ENCODE data around the gene IFNL4. TPM values are rescaled to one million over a fixed set of nuclear protein-coding genes. Genes with fewer than 3 reads are reported as not detected.
"Not testable (repeated sequence)": the region's sequence is repeated elsewhere in the genome, so short reads cannot be mapped to it uniquely, and the experiment has no call there.

IFNL4 gene
- not detected in 2 replicates for total RNA-seq (2014; rRNA removed; shearing (Covaris generic))

DNA sequence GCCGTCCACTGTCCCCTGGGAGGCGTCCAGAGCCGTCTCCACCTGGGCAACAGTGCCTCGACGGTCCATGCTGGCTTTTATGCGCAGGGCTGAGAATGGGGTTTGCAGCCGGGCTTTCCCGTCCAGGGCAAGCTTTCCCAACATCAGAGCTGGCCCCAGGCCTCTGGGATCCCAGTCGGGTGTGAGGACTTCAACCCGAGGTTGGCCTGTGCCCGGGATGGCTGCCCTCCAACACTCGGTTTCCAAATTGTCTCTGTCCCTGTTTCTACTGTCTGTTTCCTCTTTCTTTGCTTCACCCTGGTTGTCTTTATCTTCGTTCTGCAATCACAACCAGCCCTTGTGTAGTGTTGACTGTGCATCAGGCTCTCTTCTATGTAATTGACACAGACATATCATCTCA is at the start of gene IFNL4:
Gene IFNL4, minus strand, starts transcription at position 51 of the 400 bp plus-strand sequence.
- no peak for DNase-seq (ENCODE audit: low read depth)

DNA sequence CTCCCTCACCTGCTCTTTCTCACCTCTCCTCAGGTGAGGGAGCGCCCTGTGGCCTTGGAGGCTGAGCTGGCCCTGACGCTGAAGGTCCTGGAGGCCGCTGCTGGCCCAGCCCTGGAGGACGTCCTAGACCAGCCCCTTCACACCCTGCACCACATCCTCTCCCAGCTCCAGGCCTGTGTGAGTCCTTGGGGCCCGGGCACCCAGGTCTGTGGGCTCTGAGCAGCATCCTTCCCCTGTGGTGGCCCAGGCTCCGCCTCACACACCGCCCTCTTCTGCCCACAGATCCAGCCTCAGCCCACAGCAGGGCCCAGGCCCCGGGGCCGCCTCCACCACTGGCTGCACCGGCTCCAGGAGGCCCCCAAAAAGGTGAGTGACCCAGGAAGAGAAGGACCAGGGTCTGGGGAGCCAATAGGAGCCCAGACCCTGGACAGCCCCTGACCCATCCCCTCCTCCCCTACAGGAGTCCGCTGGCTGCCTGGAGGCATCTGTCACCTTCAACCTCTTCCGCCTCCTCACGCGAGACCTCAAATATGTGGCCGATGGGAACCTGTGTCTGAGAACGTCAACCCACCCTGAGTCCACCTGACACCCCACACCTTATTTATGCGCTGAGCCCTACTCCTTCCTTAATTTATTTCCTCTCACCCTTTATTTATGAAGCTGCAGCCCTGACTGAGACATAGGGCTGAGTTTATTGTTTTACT is 49.4 kb upstream of the IFNL4 start:
- DNase-seq (ENCODE audit: low read depth) = no peak

DNA sequence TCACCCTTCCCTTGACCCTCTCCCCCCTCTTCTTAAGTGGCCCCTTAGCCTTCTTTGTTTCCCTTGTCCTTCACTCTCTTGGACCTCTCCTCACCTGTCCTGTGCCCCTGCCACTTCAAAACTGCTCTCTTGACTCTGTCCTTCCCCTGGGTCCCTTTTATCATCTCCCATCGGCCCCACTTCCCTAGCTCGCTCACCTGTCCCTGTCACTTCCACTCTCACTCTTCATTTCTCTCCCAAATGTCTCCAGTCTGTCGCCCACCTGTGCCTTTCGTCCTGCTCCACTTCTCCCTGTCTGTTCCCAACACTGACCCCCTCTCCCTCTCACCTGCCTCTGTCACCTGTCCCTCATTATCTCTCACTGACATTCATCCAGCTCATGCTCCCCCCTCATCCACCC is 48.2 kb upstream of the IFNL4 start:
- DNase-seq (ENCODE audit: low read depth) = no peak

DNA sequence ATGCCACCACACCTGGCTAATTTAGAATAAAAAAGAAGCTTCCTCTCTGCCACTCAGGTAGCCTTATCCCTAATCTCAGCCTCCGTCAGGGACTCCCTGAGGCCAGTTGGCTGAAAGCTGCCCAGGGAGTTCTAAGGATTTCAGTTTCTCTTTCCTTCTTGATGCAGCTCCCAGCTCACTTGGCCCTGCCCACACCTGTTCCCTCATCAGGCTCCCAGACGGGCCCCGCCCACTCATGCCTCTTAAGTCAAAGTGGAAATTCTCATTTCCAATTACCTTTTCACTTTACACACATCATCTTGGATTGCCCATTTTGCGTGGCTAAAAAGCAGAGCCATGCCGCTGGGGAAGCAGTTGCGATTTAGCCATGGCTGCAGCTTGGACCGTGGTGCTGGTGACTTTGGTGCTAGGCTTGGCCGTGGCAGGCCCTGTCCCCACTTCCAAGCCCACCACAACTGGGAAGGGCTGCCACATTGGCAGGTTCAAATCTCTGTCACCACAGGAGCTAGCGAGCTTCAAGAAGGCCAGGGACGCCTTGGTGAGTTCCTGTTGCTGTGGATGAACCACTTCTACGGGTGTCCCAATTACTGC is 47.5 kb upstream of the IFNL4 start, which contains the start of gene IFNL1:
Gene IFNL1, plus strand, starts transcription at position 353 of the 591 bp plus-strand sequence. Its CDS starts 15 bp downstream, at position 368.
- DNase-seq (ENCODE audit: low read depth) = peak; percentile 37

DNA sequence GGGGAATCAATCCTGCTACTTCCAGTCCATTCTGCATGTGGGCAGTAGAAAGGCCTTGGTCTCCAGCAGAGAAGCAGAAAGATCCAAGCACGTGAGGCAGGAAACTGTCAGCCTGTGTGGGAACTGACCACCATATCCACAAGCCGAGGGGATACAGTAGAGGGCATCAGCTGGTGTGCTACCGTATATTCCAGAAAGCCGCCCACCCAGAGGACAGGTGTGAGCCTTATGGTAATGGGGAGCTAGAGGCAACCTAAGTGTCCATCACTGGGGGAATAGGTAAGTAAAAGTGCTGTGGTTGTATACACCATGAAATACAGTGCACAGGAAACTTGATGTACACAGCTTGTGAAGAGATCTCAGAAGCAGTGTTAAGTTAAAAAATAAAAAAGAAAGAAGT is 44.7 kb upstream of the IFNL4 start:
- DNase-seq (ENCODE audit: low read depth) = no peak

DNA sequence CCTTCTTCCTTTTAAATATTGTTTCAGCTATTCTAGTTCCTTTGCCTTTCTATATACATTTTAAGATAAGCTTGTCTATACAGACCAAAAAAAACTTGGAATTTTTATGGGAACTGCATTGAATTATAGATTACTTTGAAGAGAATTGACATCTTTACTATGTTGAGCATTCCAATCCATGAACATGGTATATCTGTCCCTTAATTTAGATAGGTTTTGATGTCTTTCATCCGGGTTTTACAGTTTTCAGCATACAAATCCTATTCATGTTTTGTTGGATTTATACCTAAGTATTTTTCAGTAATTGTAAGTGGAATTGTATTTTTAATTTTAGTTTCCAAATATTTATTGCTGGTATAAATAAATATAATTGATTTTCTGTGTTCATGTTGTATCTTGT is 35.4 kb upstream of the IFNL4 start:
- DNase-seq (ENCODE audit: low read depth) = no peak

DNA sequence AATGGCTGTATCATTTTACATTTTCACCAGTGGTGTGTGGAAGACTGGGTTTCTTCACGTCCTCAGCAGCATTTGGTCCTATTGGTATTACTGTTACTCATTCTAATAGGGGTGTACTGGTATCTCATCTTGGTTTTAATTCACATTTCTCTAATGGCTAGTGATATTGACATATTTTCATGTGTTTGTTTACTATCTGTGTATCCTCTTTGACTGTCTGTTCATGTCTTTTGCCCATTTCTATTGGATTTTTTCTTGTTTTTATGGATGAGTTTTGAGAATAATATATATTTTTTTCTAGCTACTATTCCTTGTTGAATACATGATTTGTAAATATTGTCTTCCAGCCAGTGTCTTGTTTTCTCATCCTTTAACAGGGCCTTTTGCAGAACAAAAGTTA is 33.4 kb upstream of the IFNL4 start:
- DNase-seq (ENCODE audit: low read depth) = no peak

DNA sequence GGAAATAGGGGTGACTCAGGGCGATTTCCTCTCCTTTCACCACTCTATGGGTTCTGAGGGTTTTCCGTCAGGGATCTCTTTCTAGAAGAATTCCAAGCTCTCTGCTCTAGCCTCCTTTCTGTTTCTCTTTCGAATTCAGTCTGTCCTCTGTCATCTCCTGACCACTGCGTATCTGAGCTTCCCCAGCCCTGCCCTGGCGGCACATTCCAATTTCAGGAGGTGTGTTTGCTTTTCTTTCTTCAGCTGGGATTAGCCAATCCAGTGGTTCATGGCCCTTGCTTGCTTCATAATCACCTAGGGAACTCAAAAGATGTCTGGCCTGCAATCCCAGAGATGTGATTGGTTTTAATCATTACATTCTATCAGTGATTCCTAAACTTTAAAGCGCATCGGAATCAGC is 28.9 kb upstream of the IFNL4 start:
- peak; percentile 56 for DNase-seq (ENCODE audit: low read depth)

DNA sequence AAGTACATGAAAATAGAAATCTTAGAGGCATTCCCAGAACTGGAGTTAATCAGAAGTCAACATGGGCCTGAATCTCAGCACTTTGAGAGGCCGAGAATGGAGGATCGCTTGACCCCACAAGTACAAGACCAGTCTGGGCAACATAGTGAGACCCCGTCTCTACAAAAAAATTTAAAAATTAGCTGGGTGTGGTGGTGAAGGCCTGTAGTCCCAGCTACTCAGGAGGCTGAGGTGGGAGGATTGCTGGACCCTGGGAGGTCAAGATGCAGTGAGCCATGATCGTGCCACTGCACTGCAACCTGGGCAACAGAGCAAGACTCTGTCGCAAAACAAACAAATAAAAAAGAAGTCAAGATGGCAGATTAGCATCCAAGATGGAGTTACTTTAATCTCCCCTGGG is 28.1 kb upstream of the IFNL4 start:
- DNase-seq (ENCODE audit: low read depth) = no peak

DNA sequence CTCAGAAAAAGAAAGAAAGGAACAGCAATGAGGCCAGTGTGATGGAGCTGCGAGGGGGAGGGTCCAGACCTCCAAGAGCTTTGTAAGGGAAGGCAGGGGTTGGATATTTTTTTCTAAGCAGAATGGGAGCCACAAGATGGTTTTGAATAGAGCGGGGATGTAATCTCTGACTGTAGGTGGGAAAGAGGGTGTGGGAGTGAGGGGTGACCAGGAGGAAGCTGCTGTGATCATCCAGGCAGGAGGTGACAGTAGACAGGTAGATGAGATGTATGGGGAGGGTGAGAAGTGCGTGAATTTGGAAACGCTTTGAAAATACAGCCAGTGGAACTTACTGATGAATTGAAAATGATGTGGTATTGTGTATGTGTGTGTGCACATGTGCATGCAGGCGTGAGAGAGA is 26.9 kb upstream of the IFNL4 start:
- DNase-seq (ENCODE audit: low read depth) = no peak

DNA sequence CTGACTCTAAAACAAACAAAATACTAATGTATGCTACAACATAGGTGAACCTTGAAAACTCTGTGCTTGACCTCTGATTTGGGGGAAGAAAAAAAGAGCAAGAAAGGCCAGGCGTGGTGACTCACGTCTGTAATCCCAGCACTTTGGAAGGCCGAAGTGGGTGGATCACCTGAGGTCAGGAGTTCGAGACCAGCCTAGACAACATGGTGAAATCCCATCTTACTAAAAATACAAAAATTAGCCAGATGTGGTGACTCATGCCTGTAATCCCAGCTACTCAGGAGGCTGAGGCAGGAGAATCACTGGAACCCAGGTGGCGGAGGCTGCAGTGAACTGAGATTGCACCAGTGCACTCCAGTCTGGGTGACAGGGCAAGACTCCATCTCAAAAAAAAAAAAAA is 25.2 kb upstream of the IFNL4 start:
- DNase-seq (ENCODE audit: low read depth) = peak; percentile 31

DNA sequence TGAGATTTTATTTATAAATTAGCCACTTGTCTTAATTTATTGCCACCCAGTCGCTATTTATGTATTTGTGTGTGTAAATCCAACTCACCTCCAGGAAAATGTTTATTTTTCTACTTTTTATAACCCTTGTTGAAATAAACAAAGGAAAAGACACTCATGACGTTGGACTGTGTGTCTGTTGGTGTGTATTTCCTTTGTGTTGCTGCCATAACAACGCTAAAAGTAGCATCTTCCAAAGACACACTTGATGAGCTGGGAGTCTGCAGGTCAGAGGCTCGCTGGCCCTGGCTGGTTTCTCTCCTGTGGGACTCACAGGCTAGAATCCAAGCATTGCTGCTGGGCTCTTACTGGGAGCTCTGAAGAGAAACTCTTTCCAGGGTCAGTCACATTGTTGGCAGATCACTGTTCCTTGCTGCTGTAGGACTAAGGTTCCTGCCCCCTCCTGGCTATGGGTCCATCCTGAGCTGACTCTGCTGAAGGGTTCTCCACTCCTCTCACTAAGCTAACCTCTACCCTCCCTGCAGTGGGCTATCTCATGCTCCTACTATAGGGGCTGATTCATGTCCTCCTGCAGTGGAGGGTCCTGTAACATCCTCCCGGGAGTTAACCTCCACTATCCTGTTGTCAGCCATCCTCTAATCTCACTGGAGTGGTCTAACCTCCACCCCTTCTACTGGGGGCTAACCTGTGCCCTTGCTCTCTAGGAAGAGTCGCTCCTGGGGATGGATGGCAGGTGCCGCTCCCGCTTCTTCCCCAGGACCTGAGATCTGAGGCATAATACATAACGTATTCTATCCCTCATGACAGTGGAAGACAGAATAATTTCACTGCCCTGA is 21.6 kb upstream of the IFNL4 start:
- DNase-seq (ENCODE audit: low read depth) = peak; percentile 85

DNA sequence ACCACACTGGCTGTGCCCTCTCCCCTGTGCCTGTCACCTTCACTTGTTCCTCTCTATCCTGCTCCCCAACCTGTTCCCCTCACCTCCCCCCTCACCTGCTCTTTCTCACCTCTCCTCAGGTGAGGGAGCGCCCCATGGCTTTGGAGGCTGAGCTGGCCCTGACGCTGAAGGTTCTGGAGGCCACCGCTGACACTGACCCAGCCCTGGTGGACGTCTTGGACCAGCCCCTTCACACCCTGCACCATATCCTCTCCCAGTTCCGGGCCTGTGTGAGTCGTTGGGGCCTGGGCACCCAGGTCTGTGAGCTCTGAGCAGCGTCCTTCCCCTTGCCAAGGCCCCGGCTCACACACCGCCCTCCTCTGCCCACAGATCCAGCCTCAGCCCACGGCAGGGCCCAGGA is 20.7 kb upstream of the IFNL4 start:
- DNase-seq (ENCODE audit: low read depth) = not testable (repeated sequence)

DNA sequence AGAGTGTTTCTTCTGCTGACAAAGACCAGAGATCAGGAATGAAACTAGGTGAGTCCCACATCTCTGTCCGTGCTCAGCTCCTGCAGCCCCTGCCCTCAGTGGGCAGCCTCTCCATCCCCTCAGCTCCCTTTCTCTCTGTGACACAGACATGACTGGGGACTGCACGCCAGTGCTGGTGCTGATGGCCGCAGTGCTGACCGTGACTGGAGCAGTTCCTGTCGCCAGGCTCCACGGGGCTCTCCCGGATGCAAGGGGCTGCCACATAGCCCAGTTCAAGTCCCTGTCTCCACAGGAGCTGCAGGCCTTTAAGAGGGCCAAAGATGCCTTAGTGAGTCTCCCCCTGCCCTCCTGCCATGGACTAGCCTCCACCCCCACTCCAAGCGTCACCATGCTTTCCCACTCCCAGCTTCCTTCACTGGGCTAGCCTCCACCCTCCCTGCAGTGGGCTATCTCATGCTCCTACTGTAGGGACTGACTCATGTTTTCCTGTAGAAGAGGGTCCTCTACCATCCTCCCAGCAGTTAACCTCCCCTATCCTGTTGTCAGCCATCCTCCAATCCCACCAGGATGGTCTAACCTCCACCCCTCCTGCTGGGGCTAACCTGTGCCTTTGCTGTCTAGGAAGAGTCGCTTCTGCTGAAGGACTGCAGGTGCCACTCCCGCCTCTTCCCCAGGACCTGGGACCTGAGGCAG is 20.0 kb upstream of the IFNL4 start:
- DNase-seq (ENCODE audit: low read depth) = not testable (repeated sequence)

DNA sequence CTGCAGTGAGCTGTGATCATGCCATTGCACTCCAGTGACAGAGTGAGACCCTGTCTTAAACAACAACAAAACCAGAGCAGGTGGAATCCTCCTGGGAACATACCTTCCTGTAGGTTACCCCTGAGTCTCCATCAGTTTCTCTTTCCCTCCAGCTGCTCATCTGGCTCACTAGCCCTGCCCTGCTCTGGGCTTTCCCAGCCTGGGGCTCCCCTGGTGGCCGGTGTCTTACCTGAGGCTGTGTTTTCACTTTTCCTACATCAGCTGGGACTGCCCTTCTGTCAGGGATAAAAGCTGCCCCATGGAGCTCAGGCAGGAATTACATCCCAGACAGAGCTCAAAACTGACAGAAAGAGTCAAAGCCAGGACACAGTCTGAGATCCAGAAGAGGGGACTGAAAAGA is 19.4 kb upstream of the IFNL4 start, which contains the start of gene IFNL2:
Gene IFNL2, plus strand, starts transcription at position 312 of the 400 bp plus-strand sequence. CDS start 173 bp downstream, outside the sequence.
- DNase-seq (ENCODE audit: low read depth) = not testable (repeated sequence)

DNA sequence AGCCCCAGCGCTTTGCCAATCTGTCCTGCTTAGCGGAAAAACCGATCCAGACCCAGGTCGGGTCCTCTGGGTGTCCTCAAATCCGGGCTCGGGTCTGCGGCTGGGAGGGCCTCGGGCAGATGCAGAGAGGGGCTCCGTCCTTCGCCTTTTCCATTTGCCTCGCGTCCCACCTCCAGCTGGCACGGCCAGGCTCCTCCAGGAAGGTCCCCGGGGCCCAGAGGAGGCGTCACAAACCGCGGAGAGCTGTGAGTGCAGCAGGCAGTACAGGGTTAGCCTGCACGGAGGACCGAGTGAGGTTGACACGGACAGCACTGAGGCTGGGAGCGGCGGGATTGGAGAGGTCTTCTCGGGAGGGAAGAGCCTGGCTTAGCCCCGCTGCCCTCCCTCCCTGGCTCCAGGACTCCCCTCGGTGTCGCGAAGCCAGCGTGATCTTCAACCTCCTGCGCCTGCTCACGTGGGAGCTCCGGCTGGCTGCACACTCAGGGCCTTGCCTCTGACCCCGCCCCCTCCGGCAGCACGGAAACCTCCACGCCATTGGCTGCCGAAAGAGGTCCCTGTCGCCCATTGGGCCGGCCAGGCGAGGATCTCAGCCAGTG is 16.8 kb upstream of the IFNL4 start:
- no peak for DNase-seq (ENCODE audit: low read depth)

DNA sequence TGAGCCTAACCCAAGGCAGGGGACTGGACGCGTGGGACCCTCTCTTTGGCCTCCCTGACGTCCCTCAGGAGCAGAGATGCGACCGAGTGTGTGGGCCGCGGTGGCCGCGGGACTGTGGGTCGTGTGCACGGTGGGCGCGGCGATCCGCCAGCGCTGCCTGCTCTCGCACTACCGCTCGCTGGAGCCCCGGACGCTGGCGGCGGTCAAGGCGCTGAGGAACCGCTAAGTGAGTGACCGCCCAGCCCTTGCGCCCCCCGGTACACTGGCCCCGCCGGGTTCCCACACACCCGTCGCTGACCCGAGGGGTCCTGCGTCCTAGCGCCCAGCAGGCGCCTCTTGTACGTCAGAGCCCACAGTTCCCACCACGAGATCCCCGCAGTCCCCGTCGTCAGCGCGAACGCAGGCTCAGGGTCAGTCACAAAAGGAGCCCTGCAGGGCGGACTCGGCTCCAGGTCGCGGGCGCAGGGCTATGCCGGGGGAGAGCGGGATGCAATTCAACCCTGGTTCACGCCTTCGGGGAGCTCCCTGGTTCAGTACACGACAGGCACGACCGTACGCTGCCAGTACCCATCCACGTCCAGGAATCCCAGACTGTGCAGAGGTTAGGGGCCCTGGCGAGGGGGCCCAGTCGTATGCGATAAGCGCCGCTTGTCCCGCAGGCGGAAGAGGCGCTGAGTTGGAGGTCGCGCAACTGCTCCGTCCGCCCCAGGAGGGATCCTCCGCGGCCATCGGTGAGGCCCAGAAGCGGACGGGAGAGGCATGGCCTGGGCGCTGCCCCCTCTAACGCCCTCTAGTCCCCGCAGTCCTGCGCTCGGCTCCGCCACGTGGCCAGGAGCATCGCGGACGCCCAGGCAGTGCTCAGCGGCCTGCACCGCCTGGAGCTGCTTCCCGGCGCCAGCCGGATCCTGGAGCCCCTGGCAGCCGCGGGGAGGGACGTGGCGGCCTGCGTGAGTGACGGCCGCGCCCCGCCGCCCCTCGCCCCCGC is 15.9 kb upstream of the IFNL4 start:
- peak; percentile 22 for DNase-seq (ENCODE audit: low read depth)

DNA sequence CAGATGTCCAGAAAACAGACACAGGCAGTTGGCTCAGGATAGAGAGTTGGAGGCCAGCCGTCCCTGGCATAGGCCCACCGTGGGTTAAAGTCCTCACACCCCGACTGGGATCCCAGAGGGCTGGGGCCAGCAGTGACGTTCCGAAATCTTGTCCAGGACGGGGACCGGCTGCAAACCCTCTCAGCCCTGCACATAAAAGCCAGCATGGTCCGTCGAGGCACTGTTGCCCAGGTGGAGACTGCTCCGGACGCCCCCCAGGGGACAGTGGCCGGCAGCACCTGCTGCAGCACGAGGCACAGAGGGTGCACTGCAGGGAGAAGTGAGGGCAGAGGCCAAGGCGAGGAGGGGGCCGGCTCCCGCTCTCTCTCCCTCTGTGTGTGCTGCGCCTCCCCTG is 15.3 kb upstream of the IFNL4 start:
- DNase-seq (ENCODE audit: low read depth) = no peak

DNA sequence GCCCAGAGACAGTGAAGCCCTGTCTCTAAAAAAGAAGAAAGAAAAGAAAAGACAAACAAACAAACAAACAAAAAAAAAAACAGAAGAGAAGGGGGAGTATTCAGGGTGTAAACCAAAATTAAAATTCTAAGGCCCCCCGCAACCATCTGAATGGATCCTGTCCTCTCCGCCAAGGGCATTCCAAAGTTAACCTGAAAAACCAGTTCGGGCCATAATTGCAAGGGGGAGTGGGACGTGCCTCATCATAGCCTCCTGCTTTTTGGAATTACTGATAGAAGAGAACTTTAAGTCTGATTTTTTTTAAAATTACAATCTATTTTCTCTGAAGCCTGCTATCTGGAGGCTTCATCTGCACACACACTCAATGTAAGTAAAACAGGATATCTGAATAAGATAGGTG is 13.8 kb upstream of the IFNL4 start:
- no peak for DNase-seq (ENCODE audit: low read depth)

DNA sequence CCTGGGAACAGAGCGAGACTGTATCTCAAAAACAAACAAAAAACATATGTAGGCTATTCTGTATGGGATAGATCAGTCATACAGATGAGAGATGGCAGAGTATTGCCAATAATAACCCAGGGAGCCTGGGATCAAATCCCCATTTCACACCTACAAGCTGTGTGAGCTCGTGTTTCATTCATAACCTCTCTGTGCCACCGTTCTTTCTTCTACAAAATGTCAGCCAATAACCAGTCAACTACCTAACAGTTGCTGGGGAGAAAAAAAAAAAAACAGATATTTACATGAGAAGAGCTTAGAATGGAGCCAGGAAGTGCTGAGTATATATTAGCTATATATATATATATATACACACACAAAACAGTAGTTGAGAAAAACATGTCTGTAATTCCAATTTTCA is 13.0 kb upstream of the IFNL4 start:
- DNase-seq (ENCODE audit: low read depth) = no peak
